22Rv1 (cell line): ENCODE measurements around the gene LST1.
A peak's percentile ranks its signal among the peaks of the same experiment; 100 is the strongest.
"Not testable (repeated sequence)": the region's sequence is repeated elsewhere in the genome, so short reads cannot be mapped to it uniquely, and the experiment has no call there.

Experiments
- H3K27ac ChIP-seq: fragments of 450-650 bp; 2 replicates; pipeline ENCODE4 v1.5.1; 2017
- CTCF ChIP-seq: fragments of 450-650 bp; IDR thresholded peaks from 2 replicates; pipeline ENCODE4 v1.5.1; 2017; ENCODE audit warnings: mild to moderate bottlenecking
- ZFX ChIP-seq: fragments of 450-650 bp; IDR thresholded peaks from 2 replicates; pipeline ENCODE4 v1.6.1; 2017; ENCODE audit warnings: antibody characterized with exemption, borderline replicate concordance

Gene LST1

GRCh38 chr6:31585491-31585890 lies 586 bp upstream of the LST1 start:
- no peak overlapping the region for H3K27ac ChIP-seq

GRCh38 chr6:31586599-31587281 lies 663 bp downstream of the LST1 start:
- H3K27ac ChIP-seq = no peak overlapping the region
- TF ChIP-seq ZFX (no peak), CTCF (no peak)

More at GRCh38 chr6:31585491-31585890, 586 bp upstream of the LST1 start:
- peak; percentile 73 for TF ChIP-seq CTCF
- TF ChIP-seq ZFX = no peak

- H3K27ac ChIP-seq = no peak overlapping the region
- TF ChIP-seq CTCF (no peak), ZFX (no peak)
Measured at GRCh38 chr6:31587791-31588777, 2.0 kb downstream of the LST1 start.

- H3K27ac ChIP-seq = no peak overlapping the region
- TF ChIP-seq CTCF (no peak), ZFX (no peak)
Measured at GRCh38 chr6:31588871-31589650, 3.0 kb downstream of the LST1 start.

- H3K27ac ChIP-seq = not testable (repeated sequence)
Measured at GRCh38 chr6:31590691-31591090, 4.6 kb downstream of the LST1 start.

- H3K27ac ChIP-seq = no peak overlapping the region
- no peak for TF ChIP-seq ZFX
- no peak for TF ChIP-seq CTCF
Measured at GRCh38 chr6:31592396-31592771, 6.3 kb downstream of the LST1 start.

GRCh38 chr6:31597006-31597405 lies 10.9 kb downstream of the LST1 start:
- H3K27ac ChIP-seq = no peak overlapping the region
- TF ChIP-seq CTCF (peak; percentile 52), ZFX (no peak)
